GM12878 (cell line): ENCODE data around the gene ARMH1. TPM values are rescaled to one million over a fixed set of nuclear protein-coding genes. Genes with fewer than 3 reads are reported as not detected.

ENCODE experiments used
- ATAC-seq: fragments of 200-7000 bp; cut with Tn5 transposase; 3 replicates; pipeline ENCODE4 v1.9.1; 2020; ENCODE audit warnings: mild to moderate bottlenecking, moderate library complexity
- BruUV-seq: library from RNA; stranded (reverse); fragments of 400-500 nt; replicated peaks from 2 replicates; lab custom pipeline; 2021; lab: Mats Ljungman, UMichigan
- CTCF ChIA-PET: fragments of 300-600 bp; sonication (Branson Sonifier 250); formaldehyde crosslinking; extraction: SDS; loops from one replicate; lab custom pipeline; 2021; ENCODE audit warnings: inconsistent platforms; lab: Yijun Ruan, JAX
- POLR2A ChIA-PET: fragments of 350-600 bp; formaldehyde crosslinking; extraction: SDS; loops from one replicate; lab custom pipeline; 2021; ENCODE audit warnings: inconsistent platforms; lab: Charles Lee
- RAD21 ChIA-PET: fragments of 300-600 bp; sonication (Branson Sonifier 250); formaldehyde crosslinking; loops from one replicate; lab custom pipeline; 2023; ENCODE audit warnings: antibody characterized with exemption; ENCODE audit not compliant: unreplicated experiment; lab: Charles Lee
- SMC1A ChIA-PET: fragments of 300-600 bp; sonication (Branson Sonifier 250); formaldehyde crosslinking; loops from one replicate; lab custom pipeline; 2023; ENCODE audit not compliant: unreplicated experiment, uncharacterized antibody; lab: Charles Lee
- DNase-seq: peaks from one replicate; pipeline ENCODE4 v3.0.0-alpha.2; 2011; ENCODE audit warnings: low read depth, low spot score
- FAIRE-seq: peaks from 3 replicates; lab custom pipeline; 2011; peaks lifted over from hg19 to GRCh38; lab: Jason Lieb, UNC
- H2AFZ ChIP-seq: 2 replicates; pipeline ENCODE4 v1.6.0; 2011; ENCODE audit warnings: low read depth, low read length, control low read depth; ENCODE audit not compliant: control insufficient read depth
- H3K27ac ChIP-seq: 2 replicates; pipeline ENCODE4 v1.5.1; 2011; ENCODE audit warnings: control low read depth; ENCODE audit not compliant: control insufficient read depth, insufficient read depth
- H3K27me3 ChIP-seq, 2 experiments: replicated peaks in 1 of 2; 2 replicates each; pipeline versions ENCODE4 v1.6.0 to v1.6.1; 2011; ENCODE audit warnings: low read length in 1 of 2; ENCODE audit not compliant: control insufficient read depth in 2 of 2, insufficient read depth in 2 of 2
- H3K36me3 ChIP-seq, 2 experiments: 2 replicates each; pipeline ENCODE4 v1.5.1; 2011; ENCODE audit warnings: low read length in 1 of 2; ENCODE audit not compliant: control insufficient read depth in 2 of 2, insufficient read depth in 2 of 2
- H3K4me1 ChIP-seq: 2 replicates; pipeline ENCODE4 v1.6.1; 2011; ENCODE audit warnings: mild to moderate bottlenecking, low read length, moderate library complexity, mixed read lengths; ENCODE audit not compliant: control insufficient read depth, insufficient read depth
- H3K4me2 ChIP-seq: 2 replicates; pipeline ENCODE4 v1.6.0; 2011; ENCODE audit warnings: control low read depth; ENCODE audit not compliant: control insufficient read depth, insufficient read depth
- H3K4me3 ChIP-seq: fragments of 200-600 bp; sonication (generic); 2 replicates; pipeline ENCODE4 v1.5.1; 2016
- H3K79me2 ChIP-seq: 2 replicates; pipeline ENCODE4 v1.6.0; 2011; ENCODE audit warnings: low read length; ENCODE audit not compliant: control insufficient read depth, insufficient read depth
- H3K9ac ChIP-seq: 2 replicates; pipeline ENCODE4 v1.8.0; 2011; ENCODE audit warnings: low read length, control low read depth, mixed read lengths; ENCODE audit not compliant: control insufficient read depth, insufficient read depth
- H3K9me3 ChIP-seq: replicated peaks from 3 replicates; pipeline ENCODE4 v1.5.1; 2011; ENCODE audit warnings: mild to moderate bottlenecking, low read length; ENCODE audit not compliant: control insufficient read depth, insufficient read depth
- H4K20me1 ChIP-seq: 2 replicates; pipeline ENCODE4 v1.6.0; 2011; ENCODE audit not compliant: control insufficient read depth, insufficient read depth
- BCLAF1 ChIP-seq: fragments of 450-650 bp; IDR thresholded peaks from 2 replicates; pipeline ENCODE4 v1.6.1; 2017; ENCODE audit warnings: antibody characterized with exemption, mild to moderate bottlenecking, moderate library complexity
- BHLHE40 ChIP-seq, 2 experiments: fragments of 450-650 bp in 1 of 2; IDR thresholded peaks; 2 replicates each; pipeline ENCODE4 v1.6.1; 2011 to 2017; ENCODE audit warnings: low read depth in 2 of 2, borderline replicate concordance in 1 of 2, improper control_type of control experiment in 1 of 2, low read length in 1 of 2, mild to moderate bottlenecking in 1 of 2
- EED ChIP-seq: sonication (generic); IDR thresholded peaks from 2 replicates; pipeline ENCODE4 v1.6.1; 2016; ENCODE audit warnings: antibody characterized with exemption, low read depth
- EP300 ChIP-seq, 2 experiments: fragments of 150-350 bp in 1 of 2; IDR thresholded peaks; 2 replicates each; pipeline ENCODE4 v1.6.1; 2011 to 2012; ENCODE audit warnings: low read depth in 2 of 2, low read length in 2 of 2, borderline replicate concordance in 1 of 2, improper control_type of control experiment in 1 of 2, inconsistent platforms in 1 of 2; ENCODE audit not compliant: control insufficient read depth in 1 of 2
- HSF1 ChIP-seq: fragments of 150-350 bp; IDR thresholded peaks from 2 replicates; pipeline ENCODE4 v1.6.1; 2014; ENCODE audit warnings: mild to moderate bottlenecking, low read depth, low read length
- MXI1 ChIP-seq: fragments of 150-350 bp; IDR thresholded peaks from 2 replicates; pipeline ENCODE4 v1.6.1; 2011; ENCODE audit warnings: low read depth, mild to moderate bottlenecking, inconsistent platforms, low read length, improper control_type of control experiment
- RAD21 ChIP-seq: IDR thresholded peaks from 2 replicates; pipeline ENCODE4 v1.6.1; 2011; ENCODE audit warnings: mild to moderate bottlenecking, low read depth, low read length, moderate library complexity; ENCODE audit not compliant: insufficient read depth
- SKIL ChIP-seq: fragments of 450-650 bp; IDR thresholded peaks from 2 replicates; pipeline ENCODE4 v1.6.1; 2017; ENCODE audit warnings: mild to moderate bottlenecking, low read depth, inconsistent platforms; ENCODE audit not compliant: poor library complexity, severe bottlenecking
- SUZ12 ChIP-seq: fragments of 200-600 bp; sonication (generic); IDR thresholded peaks from one replicate; pipeline ENCODE4 v1.6.1; 2018; ENCODE audit warnings: antibody characterized with exemption, mild to moderate bottlenecking; ENCODE audit not compliant: unreplicated experiment
- TAF1 ChIP-seq: IDR thresholded peaks from 2 replicates; pipeline ENCODE4 v1.6.1; 2011; ENCODE audit warnings: mild to moderate bottlenecking, low read depth, low read length, borderline replicate concordance
- YY1 ChIP-seq: IDR thresholded peaks from 2 replicates; pipeline ENCODE4 v1.6.1; 2011; ENCODE audit warnings: low read depth, mild to moderate bottlenecking, low read length
- ZBTB11 ChIP-seq: fragments of 450-650 bp; formaldehyde crosslinking; IDR thresholded peaks from 2 replicates; pipeline ENCODE4 v1.5.0; 2022; ENCODE audit warnings: mild to moderate bottlenecking, missing genetic modification characterization
- WGBS: methylation state at CpG from one replicate; pipeline ENCODE4 v1.1.6; 2016; ENCODE audit warnings: low lambda C conversion rate; ENCODE audit not compliant: insufficient replicate concordance, insufficient coverage; ENCODE audit errors: missing lambda C conversion rate; 5-methylcytosine and 5-hydroxymethylcytosine counted together
- in situ Hi-C: fragments of 300-500 bp; cut with MboI; formaldehyde crosslinking; loops from 9 replicates; pipeline ENCODE4 v1.14.3; 2018; ENCODE audit warnings: mixed read lengths
- intact Hi-C: fragments of 100-400 bp; cut with micrococcal nuclease; formaldehyde crosslinking; loops from one replicate; pipeline ENCODE4 v1.14.2; 2022; ENCODE audit not compliant: unreplicated experiment
- polyA plus RNA-seq, 11 experiments: library from polyadenylated mRNA; depleted of rRNA in 4 of 11; unstranded in 6 of 11; stranded (reverse) in 5 of 11; fragments of >200 nt; fragmentation: Nextera tagmentation in 4 of 11; fragmentation: Illumina TruSeq in 1 of 11; extraction: Ambion mirVana in 4 of 11; extraction: Trizol in 1 of 11; gene quantifications; 1 replicate in 1 of 11; 2 replicates in 10 of 11; pipeline versions ENCODE4 v1.2.1 to v1.2.3, GENCODE V29; 2011 to 2016; ENCODE audit warnings: inconsistent platforms in 2 of 11, missing spikeins in 2 of 11, low read depth in 1 of 11
- total RNA-seq, 4 experiments: library from RNA; depleted of rRNA in 3 of 4; stranded (reverse); fragments of >200 nt in 3 of 4; fragmentation: Illumina TruSeq in 1 of 4; extraction: Trizol in 1 of 4; gene quantifications; 2 replicates each; pipeline versions ENCODE4 v1.2.1 to v1.2.3, GENCODE V29; 2013 to 2021

ARMH1 gene
- total and polyA plus RNA-seq, 10 of the 15 experiments (the other 5 are each of a cell fraction or from before 2014, with no cell fraction given), result 0.93 to 43.9 (median 8.2) TPM

- Histone ChIP-seq H4K20me1 (no peaks in the 10 kb centered on the region), H3K4me3 (no peak overlapping the region), H3K9ac (no peak overlapping the region), H2AFZ (no peak overlapping the region), H3K36me3 (peaks cover 2 to 12% of the 10 kb centered on the region in 2 experiments), H3K9me3 (no peaks in the 10 kb centered on the region), H3K27ac (no peak overlapping the region), H3K4me2 (no peak overlapping the region), H3K4me1 (no peaks in the 10 kb centered on the region), H3K79me2 (no peaks in the 10 kb centered on the region), H3K27me3 (no peaks in the 10 kb centered on the region)
- RAD21 ChIA-PET, result interaction anchor here (0.6 kb wide), 1 partner anchor 41 kb away, joined by 3 read pairs; no protein-coding TSS in a partner anchor
- no TSS peak for BruUV-seq
- POLR2A ChIA-PET, result no interaction called here
- DNase-seq (no peak), ATAC-seq (peak; percentile 74), FAIRE-seq (peak; percentile 38)
- SMC1A ChIA-PET, result interaction anchor here (1.3 kb wide), 1 partner anchor 20 kb away, joined by 5 read pairs; no protein-coding TSS in a partner anchor
- in situ Hi-C loops (no loop called here), intact Hi-C loops (loop anchor here (10.0 kb wide), 1 partner anchor 441 kb away; the partner anchor contains the start of gene DMAP1)
- 55% methylated on average over 5 of the region's 5 CpGs for WGBS
- CTCF ChIA-PET, result interaction anchor here (0.8 to 1.9 kb wide), 9 partner anchors 9 to 59 kb away, joined by 3 to 8 read pairs (median 4); partner anchors contain the start of genes ARMH1 and TMEM53
- TF ChIP-seq HSF1 (no peak), TAF1 (no peak), RAD21 (peak; percentile 70), ZBTB11 (no peak), YY1 (0 out of 2 replicates have a peak, but pooled peaks have one; percentile 21), EP300 (IDR thresholded peaks at IDR 0.05; ENCODE audit: borderline replicate concordance in 1 of 2, control insufficient read depth in 1 of 2, low read depth in 2 of 2, low read length in 2 of 2) (no peak), SKIL (no peak), BCLAF1 (no peak), SUZ12 (no peak), EED (no peak), BHLHE40 (IDR thresholded peaks at IDR 0.05; ENCODE audit: borderline replicate concordance in 1 of 2, low read depth in 2 of 2, low read length in 1 of 2) (no peak), MXI1 (no peak)
Measured at GRCh38 chr1:44655609-44656008, 18.9 kb upstream of the ARMH1 start.
